Body of pancreas (tissue), 4 donors: ENCODE data around the gene DCLK3. TPM values are rescaled to one million over a fixed set of nuclear protein-coding genes. Genes with fewer than 3 reads are reported as not detected.

Experiments
- ATAC-seq: fragments of 150-250 bp; one replicate; pipeline ENCODE4 v1.9.1; 2016
- DNase-seq, 4 donors: peaks; one replicate each; pipeline ENCODE4 v3.0.0-alpha.2; 2019
- H3K27ac ChIP-seq, 4 donors: fragments of 200-600 bp; sonication (generic); 1 replicate in 3 of 4; 2 replicates in 1 of 4; pipeline versions ENCODE4 v1.5.1 to v1.6.1; 2016 to 2019; ENCODE audit warnings: mild to moderate bottlenecking in 1 of 4, mixed read lengths in 1 of 4, moderate library complexity in 1 of 4
- H3K27me3 ChIP-seq, 2 donors: fragments of 200-600 bp; sonication (generic); one replicate each; pipeline ENCODE4 v1.6.0; 2016; ENCODE audit warnings: mild to moderate bottlenecking in 1 of 2
- H3K36me3 ChIP-seq, 2 donors: fragments of 200-600 bp; sonication (generic); replicated peaks in 1 of 2; 2 replicates each; pipeline ENCODE4 v1.5.1; 2016; ENCODE audit warnings: low read depth in 2 of 2; ENCODE audit not compliant: insufficient read depth in 1 of 2
- H3K4me1 ChIP-seq: fragments of 200-600 bp; sonication (generic); one replicate; pipeline ENCODE4 v1.6.0; 2016
- H3K4me3 ChIP-seq, 2 donors: fragments of 200-600 bp; sonication (generic); 1 replicate in 1 of 2; 2 replicates in 1 of 2; pipeline ENCODE4 v1.5.1; 2016 to 2019
- H3K9me3 ChIP-seq, 3 donors: fragments of 200-600 bp; sonication (generic); 1 replicate in 2 of 3; 2 replicates in 1 of 3; pipeline ENCODE4 v1.5.1; 2016
- CTCF ChIP-seq, 7 experiments: fragments of 450-650 bp in 4 of 7; fragments of 200-600 bp in 3 of 7; sonication (generic) in 3 of 7; IDR thresholded peaks; one replicate each; pipeline ENCODE4 v1.5.1; 2016 to 2019; ENCODE audit warnings: antibody characterized with exemption in 7 of 7
- POLR2A ChIP-seq, 3 donors: fragments of 450-650 bp; IDR thresholded peaks; one replicate each; pipeline ENCODE4 v1.6.1; 2016; ENCODE audit warnings: antibody characterized with exemption in 3 of 3, mild to moderate bottlenecking in 2 of 3
- WGBS, 2 donors: methylation state at CpG; one replicate each; pipeline ENCODE4 v1.1.5; 2017; 5-methylcytosine and 5-hydroxymethylcytosine counted together
- intact Hi-C: fragments of 100-400 bp; cut with DNase I; formaldehyde crosslinking; loops from one replicate; pipeline ENCODE4 v1.15.1; 2023
- total RNA-seq, 2 donors: library from RNA; depleted of rRNA; stranded (reverse); fragments of >200 nt; gene quantifications; one replicate each; pipeline ENCODE4 v1.1.0, GENCODE V29; 2016

The DCLK3 gene
- total RNA-seq, 2 donors from 2014 or later: not detected

- TF ChIP-seq CTCF (IDR thresholded peaks at IDR 0.05) (no peak), POLR2A (IDR thresholded peaks at IDR 0.05) (no peak)
- Histone ChIP-seq H3K4me1 (no peaks in the 10 kb centered on the region), H3K4me3 (no peak overlapping the region), H3K27ac (no peak overlapping the region), H3K9me3 (peaks cover 0 to 5% (median 0%) of the 10 kb centered on the region in 3 donors), H3K36me3 (no peaks in the 10 kb centered on the region), H3K27me3 (no peaks in the 10 kb centered on the region)
- intact Hi-C loops: no loop called here
- no peak for ATAC-seq
- 21 to 28% methylated on average over 2 of the region's 2 CpGs for WGBS, 2 donors
- DNase-seq: no peak
Measured at GRCh38 chr3:36688815-36689214, 75.5 kb downstream of the DCLK3 start.

- no peaks in the 10 kb centered on the region for H3K4me1 ChIP-seq
- no peak overlapping the region for H3K27ac ChIP-seq
- H3K27me3 ChIP-seq: no peaks in the 10 kb centered on the region
- TF ChIP-seq CTCF (IDR thresholded peaks at IDR 0.05) (no peak), POLR2A (IDR thresholded peaks at IDR 0.05) (no peak)
- intact Hi-C loops: no loop called here
- H3K4me3 ChIP-seq: no peak overlapping the region
- H3K36me3 ChIP-seq: no peaks in the 10 kb centered on the region
- DNase-seq (no peak), ATAC-seq (no peak)
- H3K9me3 ChIP-seq: peaks cover 0 to 5% (median 0%) of the 10 kb centered on the region in 3 donors
Measured at GRCh38 chr3:36686516-36686915, 77.8 kb downstream of the DCLK3 start.

GRCh38 chr3:36681867-36682266 is 82.5 kb downstream of the DCLK3 start:
- DNase-seq: no peak
- ATAC-seq: no peak
- Histone ChIP-seq H3K4me3 (no peak overlapping the region), H3K4me1 (no peaks in the 10 kb centered on the region), H3K27me3 (no peaks in the 10 kb centered on the region), H3K36me3 (no peaks in the 10 kb centered on the region), H3K9me3 (peaks cover 0 to 5% (median 0%) of the 10 kb centered on the region in 3 donors), H3K27ac (no peak overlapping the region)
- intact Hi-C loops: no loop called here
- no peak for TF ChIP-seq CTCF (IDR thresholded peaks at IDR 0.05)
- TF ChIP-seq POLR2A (IDR thresholded peaks at IDR 0.05): no peak
- WGBS, 2 donors: 74 to 76% methylated on average over 1 of the region's 1 CpG

GRCh38 chr3:36680952-36681351 is 83.4 kb downstream of the DCLK3 start:
- ATAC-seq (no peak), DNase-seq (no peak)
- Histone ChIP-seq H3K36me3 (no peaks in the 10 kb centered on the region), H3K27ac (no peak overlapping the region), H3K27me3 (no peaks in the 10 kb centered on the region), H3K4me3 (no peak overlapping the region), H3K9me3 (peaks cover 0 to 5% (median 0%) of the 10 kb centered on the region in 3 donors), H3K4me1 (no peaks in the 10 kb centered on the region)
- no peak for TF ChIP-seq POLR2A (IDR thresholded peaks at IDR 0.05)
- TF ChIP-seq CTCF (IDR thresholded peaks at IDR 0.05): no peak
- 47 to 58% methylated on average over 3 of the region's 3 CpGs for WGBS, 2 donors
- intact Hi-C loops: no loop called here

- no peaks in the 10 kb centered on the region for H3K27me3 ChIP-seq
- H3K9me3 ChIP-seq: no peaks in the 10 kb centered on the region
- intact Hi-C loops: no loop called here
- WGBS, 2 donors: 30% methylated on average over 1 of the region's 1 CpG
- H3K27ac ChIP-seq: no peak overlapping the region
- TF ChIP-seq POLR2A (IDR thresholded peaks at IDR 0.05): no peak
- no peak for TF ChIP-seq CTCF (IDR thresholded peaks at IDR 0.05)
- ATAC-seq (no peak), DNase-seq (no peak)
- H3K4me3 ChIP-seq: no peak overlapping the region
- no peaks in the 10 kb centered on the region for H3K4me1 ChIP-seq
- H3K36me3 ChIP-seq: no peaks in the 10 kb centered on the region
Measured at GRCh38 chr3:36679384-36680200, 84.8 kb downstream of the DCLK3 start.
